M059J (cell line): ENCODE data around the gene SAMD5. TPM values are rescaled to one million over a fixed set of nuclear protein-coding genes. Genes with fewer than 3 reads are reported as not detected.

ENCODE experiments used
- DNase-seq: peaks from one replicate; pipeline ENCODE4 v3.0.0-alpha.2; 2012; ENCODE audit warnings: low read depth
- total RNA-seq: library from RNA; depleted of rRNA; stranded (reverse); fragments of >200 nt; shearing (Covaris generic); gene quantifications from 2 replicates; pipeline ENCODE4 v1.2.3, GENCODE V29; 2014

Gene SAMD5
- total RNA-seq, 1 experiment from 2014 or later: 0.07 TPM

DNA sequence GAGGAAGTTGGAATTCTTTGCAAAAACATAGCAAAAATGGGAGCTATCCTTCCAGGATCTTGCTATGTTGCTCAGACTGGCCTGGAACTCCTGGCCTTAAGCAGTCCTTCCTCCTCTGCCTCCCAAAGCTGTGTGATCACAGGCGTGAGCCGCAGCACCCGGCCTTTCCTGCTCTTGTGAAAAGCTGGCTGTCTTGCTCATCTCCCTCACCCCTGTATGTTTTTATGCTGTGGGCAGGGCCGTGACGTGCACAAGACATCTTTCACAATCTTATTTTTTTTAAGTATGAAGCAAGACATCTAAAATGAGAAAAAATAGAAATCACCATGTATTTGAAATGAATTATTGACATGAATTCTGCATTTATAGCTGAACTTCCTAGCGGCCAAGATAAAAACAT lies 110.4 kb downstream of the SAMD5 start:
- no peak for DNase-seq
